ENCODE measurements around the gene PMS1.

DNA sequence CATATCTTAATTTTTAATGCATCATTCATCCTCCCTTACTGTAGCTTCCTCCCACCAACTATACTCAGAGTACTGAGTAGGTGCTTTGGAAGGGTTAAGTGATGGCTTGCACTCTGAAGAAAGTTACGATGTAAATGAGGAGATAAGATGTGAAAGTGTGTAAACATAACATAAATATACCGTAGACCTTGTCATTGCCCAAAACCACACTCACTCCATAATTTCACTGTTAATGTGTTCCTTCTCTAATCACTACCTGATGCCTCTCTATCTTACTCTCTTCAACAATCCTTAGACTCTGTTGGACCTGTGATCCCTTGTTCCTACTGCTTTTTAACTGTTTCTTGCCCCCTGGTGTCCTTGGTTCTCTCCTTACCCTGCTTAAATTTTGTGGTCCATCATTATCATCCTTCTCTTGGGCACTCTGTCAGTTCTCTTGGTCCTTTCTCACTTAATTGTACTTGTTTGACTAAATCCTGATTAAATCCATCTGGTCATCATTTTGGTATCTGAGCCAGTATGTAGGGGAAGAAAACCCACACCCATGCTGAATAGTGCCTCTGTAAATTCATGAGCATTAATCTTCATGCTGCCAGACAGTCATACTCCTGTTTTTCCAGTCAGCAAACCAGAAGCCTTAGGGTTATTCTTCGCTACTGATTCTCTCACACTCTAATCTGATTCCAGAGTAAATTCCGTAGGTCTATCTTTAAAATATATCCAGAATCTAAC is 45.0 kb downstream of the PMS1 start:
- no peak for TF ChIP-seq POLR2A (IDR thresholded peaks at IDR 0.05)
- TF ChIP-seq, protein P1, sequence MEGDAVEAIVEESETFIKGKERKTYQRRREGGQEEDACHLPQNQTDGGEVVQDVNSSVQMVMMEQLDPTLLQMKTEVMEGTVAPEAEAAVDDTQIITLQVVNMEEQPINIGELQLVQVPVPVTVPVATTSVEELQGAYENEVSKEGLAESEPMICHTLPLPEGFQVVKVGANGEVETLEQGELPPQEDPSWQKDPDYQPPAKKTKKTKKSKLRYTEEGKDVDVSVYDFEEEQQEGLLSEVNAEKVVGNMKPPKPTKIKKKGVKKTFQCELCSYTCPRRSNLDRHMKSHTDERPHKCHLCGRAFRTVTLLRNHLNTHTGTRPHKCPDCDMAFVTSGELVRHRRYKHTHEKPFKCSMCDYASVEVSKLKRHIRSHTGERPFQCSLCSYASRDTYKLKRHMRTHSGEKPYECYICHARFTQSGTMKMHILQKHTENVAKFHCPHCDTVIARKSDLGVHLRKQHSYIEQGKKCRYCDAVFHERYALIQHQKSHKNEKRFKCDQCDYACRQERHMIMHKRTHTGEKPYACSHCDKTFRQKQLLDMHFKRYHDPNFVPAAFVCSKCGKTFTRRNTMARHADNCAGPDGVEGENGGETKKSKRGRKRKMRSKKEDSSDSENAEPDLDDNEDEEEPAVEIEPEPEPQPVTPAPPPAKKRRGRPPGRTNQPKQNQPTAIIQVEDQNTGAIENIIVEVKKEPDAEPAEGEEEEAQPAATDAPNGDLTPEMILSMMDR (IDR thresholded peaks at IDR 0.05): no peak

Measured in suprapubic skin (tissue), 3 donors.